Measurements from ENCODE around the gene ZNF783.
"Not testable (repeated sequence)": the region's sequence is repeated elsewhere in the genome, so short reads cannot be mapped to it uniquely, and the experiment has no call there.

ZNF783 gene

DNA sequence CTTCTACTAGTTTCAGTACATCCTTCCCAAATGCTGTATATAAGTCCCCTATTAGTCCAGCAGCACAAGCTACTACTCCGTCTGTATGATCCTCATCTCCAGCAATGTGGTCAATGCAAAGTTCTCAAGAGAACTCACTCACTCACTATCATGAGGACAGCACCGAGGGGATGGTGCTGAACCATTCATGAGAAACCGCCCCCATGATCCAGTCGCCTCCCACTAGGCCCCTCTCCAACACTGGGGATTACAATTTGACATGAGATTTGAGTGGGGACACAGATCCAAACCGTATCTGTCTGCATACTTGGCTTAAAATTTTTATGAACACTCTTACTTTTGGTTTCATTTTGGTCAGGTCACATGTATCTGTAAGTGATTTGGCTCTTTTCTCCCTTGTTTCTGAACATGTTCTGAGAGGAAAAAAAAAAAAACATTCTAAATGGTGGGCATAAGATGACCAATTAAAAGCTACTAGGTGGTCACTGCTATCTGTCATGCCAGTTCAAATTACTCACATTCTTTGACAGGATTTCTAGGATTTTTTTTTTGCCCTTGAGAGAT, 60.1 kb downstream of the ZNF783 start:
- H3K4me2 ChIP-seq, result no peak overlapping the region
- H3K4me3 ChIP-seq, result no peak overlapping the region
- no peak overlapping the region for H3K27ac ChIP-seq
- H3K9ac ChIP-seq, result no peak overlapping the region
- no peaks in the 10 kb centered on the region for H3K27me3 ChIP-seq
- no peak for TF ChIP-seq Cebpa-rat (IDR thresholded peaks at IDR 0.05)
- H3K9me3 ChIP-seq, result peaks cover 13% of the 10 kb centered on the region; the same call in 1 of the 2 replicates
- H4K20me1 ChIP-seq, result no peaks in the 10 kb centered on the region
- H3K4me1 ChIP-seq, result no peaks in the 10 kb centered on the region
- H3K36me3 ChIP-seq, result no peaks in the 10 kb centered on the region

DNA sequence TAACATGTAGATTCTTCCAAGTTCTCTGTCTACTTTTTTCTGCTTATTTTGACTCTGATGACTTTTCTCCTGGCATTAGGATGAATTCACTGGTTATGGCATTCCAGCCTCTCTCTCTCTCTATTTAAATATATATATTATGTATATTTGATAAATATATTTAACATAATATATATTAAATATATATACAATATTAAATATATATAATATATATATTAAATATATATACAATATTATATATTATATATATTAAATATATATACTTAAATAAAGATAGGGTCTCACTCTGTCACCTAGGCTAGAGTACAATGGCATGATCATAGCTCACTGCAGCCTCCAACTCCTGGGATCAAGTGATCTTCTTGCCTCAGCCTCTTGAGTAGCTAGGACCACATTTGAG, 60.7 kb downstream of the ZNF783 start:
- Histone ChIP-seq H3K4me2 (no peak overlapping the region), H3K27ac (no peak overlapping the region), H3K36me3 (no peaks in the 10 kb centered on the region), H3K4me3 (no peak overlapping the region), H3K27me3 (no peaks in the 10 kb centered on the region), H4K20me1 (no peaks in the 10 kb centered on the region), H3K9ac (no peak overlapping the region), H3K9me3 (peaks cover 13% of the 10 kb centered on the region; the same call in 1 of the 2 replicates), H3K4me1 (no peaks in the 10 kb centered on the region)
- TF ChIP-seq Cebpa-rat (IDR thresholded peaks at IDR 0.05), result no peak

DNA sequence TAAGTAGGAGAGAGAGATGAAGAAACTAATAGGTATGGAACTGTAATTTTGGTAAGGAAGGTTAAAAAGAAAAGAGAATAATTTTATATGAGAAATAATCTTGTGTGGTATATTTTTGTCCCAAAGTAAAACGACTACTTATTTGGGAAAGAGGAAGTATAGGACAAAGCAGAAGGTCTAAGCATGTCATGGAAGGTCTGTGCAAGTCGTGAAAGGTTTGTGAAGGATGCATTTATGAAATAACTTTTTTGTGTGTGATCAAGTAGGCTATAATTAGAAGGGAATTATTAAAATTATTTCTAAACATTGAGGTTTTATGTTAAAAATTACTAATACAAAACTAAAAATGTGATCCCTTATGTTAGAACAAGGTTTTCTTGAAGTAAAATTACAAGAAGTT, 63.3 kb downstream of the ZNF783 start:
- Histone ChIP-seq H3K4me3 (no peak overlapping the region), H3K27me3 (no peaks in the 10 kb centered on the region), H3K27ac (no peak overlapping the region), H3K36me3 (no peaks in the 10 kb centered on the region), H3K9me3 (peaks cover 13% of the 10 kb centered on the region; the same call in 1 of the 2 replicates), H3K4me2 (no peak overlapping the region), H4K20me1 (no peaks in the 10 kb centered on the region), H3K4me1 (no peaks in the 10 kb centered on the region), H3K9ac (no peak overlapping the region)
- no peak for TF ChIP-seq Cebpa-rat (IDR thresholded peaks at IDR 0.05)

GRCh38 chr7:149329265-149329664, 67.3 kb downstream of the ZNF783 start:
- Histone ChIP-seq H3K27ac (no peak overlapping the region), H3K4me1 (no peaks in the 10 kb centered on the region), H3K27me3 (no peaks in the 10 kb centered on the region), H4K20me1 (no peaks in the 10 kb centered on the region), H3K4me2 (no peak overlapping the region), H3K4me3 (no peak overlapping the region), H3K9me3 (peaks cover 22% of the 10 kb centered on the region; the same call in 1 of the 2 replicates), H3K9ac (no peak overlapping the region), H3K36me3 (no peaks in the 10 kb centered on the region)
- no peak for TF ChIP-seq Cebpa-rat (IDR thresholded peaks at IDR 0.05)

GRCh38 chr7:149329766-149330334, 67.9 kb downstream of the ZNF783 start:
- Histone ChIP-seq H3K36me3 (no peaks in the 10 kb centered on the region), H3K4me3 (no peak overlapping the region), H3K4me2 (no peak overlapping the region), H3K9ac (no peak overlapping the region), H4K20me1 (no peaks in the 10 kb centered on the region), H3K9me3 (peaks cover 22% of the 10 kb centered on the region; the same call in 1 of the 2 replicates), H3K27ac (no peak overlapping the region), H3K27me3 (no peaks in the 10 kb centered on the region), H3K4me1 (no peaks in the 10 kb centered on the region)
- TF ChIP-seq Cebpa-rat (IDR thresholded peaks at IDR 0.05), result no peak

GRCh38 chr7:149330914-149331567, 69.0 kb downstream of the ZNF783 start:
- Histone ChIP-seq H3K4me2 (no peak overlapping the region), H3K4me3 (no peak overlapping the region), H3K9me3 (peaks cover 12% of the 10 kb centered on the region; the same call in 1 of the 2 replicates), H3K4me1 (no peaks in the 10 kb centered on the region), H3K9ac (no peak overlapping the region), H3K27me3 (no peaks in the 10 kb centered on the region), H3K36me3 (no peaks in the 10 kb centered on the region), H3K27ac (no peak overlapping the region), H4K20me1 (no peaks in the 10 kb centered on the region)
- TF ChIP-seq Cebpa-rat (IDR thresholded peaks at IDR 0.05), result no peak

DNA sequence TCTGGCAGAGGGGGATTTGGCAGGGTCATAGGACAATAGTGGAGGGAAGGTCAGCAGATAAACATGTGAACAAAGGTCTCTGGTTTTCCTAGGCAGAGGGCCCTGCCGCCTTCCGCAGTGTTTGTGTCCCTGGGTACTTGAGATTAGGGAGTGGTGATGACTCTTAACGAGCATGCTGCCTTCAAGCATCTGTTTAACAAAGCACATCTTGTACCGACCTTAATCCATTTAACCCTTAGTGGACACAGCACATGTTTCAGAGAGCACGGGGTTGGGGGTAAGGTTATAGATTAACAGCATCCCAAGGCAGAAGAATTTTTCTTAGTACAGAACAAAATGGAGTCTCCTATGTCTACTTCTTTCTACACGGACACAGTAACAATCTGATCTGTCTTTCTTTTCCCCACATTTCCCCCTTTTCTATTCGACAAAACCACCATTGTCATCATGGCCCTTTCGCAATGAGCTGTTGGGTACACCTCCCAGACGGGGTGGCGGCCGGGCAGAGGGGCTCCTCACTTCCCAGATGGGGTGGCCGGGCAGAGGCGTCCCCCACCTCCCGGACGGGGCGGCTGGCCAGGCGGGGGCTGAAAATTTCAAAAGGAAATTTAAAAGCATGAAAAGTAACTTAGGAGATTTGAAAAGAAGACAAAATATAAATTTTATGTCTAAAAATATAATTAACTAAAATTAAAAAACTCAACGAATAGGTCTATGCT, 70.8 kb downstream of the ZNF783 start:
- not testable (repeated sequence) for H3K4me1 ChIP-seq, H3K4me3 ChIP-seq, H3K9ac ChIP-seq, H3K36me3 ChIP-seq, H3K4me2 ChIP-seq, H4K20me1 ChIP-seq, H3K27ac ChIP-seq, H3K27me3 ChIP-seq
- H3K9me3 ChIP-seq, result peaks cover 12% of the 10 kb centered on the region

DNA sequence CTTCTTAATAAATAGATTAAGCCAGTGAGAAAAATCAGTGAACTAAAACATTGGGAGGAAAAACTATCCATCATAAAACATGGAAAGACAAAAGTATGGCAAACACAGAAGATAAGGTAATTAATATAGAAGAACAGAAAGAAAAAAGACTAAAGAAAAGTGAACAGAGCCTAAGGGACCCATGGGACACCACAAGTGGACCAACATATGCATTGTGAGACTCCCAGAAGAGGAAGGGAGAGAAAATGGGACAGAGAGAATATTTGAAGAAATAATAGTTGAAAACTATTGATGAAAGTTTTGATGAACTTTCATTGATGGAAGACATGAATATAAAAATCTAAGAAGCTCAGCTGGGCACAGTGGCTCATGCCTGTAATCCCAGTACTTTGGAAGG, 71.3 kb downstream of the ZNF783 start:
- Histone ChIP-seq H3K27me3 (no peaks in the 10 kb centered on the region), H3K4me3 (no peak overlapping the region), H4K20me1 (no peaks in the 10 kb centered on the region), H3K27ac (no peak overlapping the region), H3K4me1 (no peaks in the 10 kb centered on the region), H3K9me3 (peaks cover 15% of the 10 kb centered on the region), H3K36me3 (no peaks in the 10 kb centered on the region), H3K9ac (no peak overlapping the region), H3K4me2 (no peak overlapping the region)
- TF ChIP-seq Cebpa-rat (IDR thresholded peaks at IDR 0.05), result no peak

- H3K9me3 ChIP-seq, result peaks cover 15% of the 10 kb centered on the region
- H3K36me3 ChIP-seq, result no peaks in the 10 kb centered on the region
- H3K9ac ChIP-seq, result no peak overlapping the region
- no peak overlapping the region for H3K4me2 ChIP-seq
- no peak overlapping the region for H3K27ac ChIP-seq
- H3K4me1 ChIP-seq, result no peaks in the 10 kb centered on the region
- no peaks in the 10 kb centered on the region for H3K27me3 ChIP-seq
- no peak for TF ChIP-seq Cebpa-rat (IDR thresholded peaks at IDR 0.05)
- H4K20me1 ChIP-seq, result no peaks in the 10 kb centered on the region
- H3K4me3 ChIP-seq, result no peak overlapping the region
Observed at GRCh38 chr7:149334219-149334618, 72.2 kb downstream of the ZNF783 start.
